GM19239 (cell line): ENCODE data around the gene RAB26.
A peak's percentile ranks its signal among the peaks of the same experiment; 100 is the strongest.
"Not testable (repeated sequence)": the region's sequence is repeated elsewhere in the genome, so short reads cannot be mapped to it uniquely, and the experiment has no call there.

Experiments
- DNase-seq: peaks from one replicate; pipeline ENCODE4 v3.0.0; 2011; ENCODE audit warnings: low spot score; ENCODE audit not compliant: insufficient read length
- FAIRE-seq: peaks from 2 replicates; lab custom pipeline; 2011; peaks lifted over from hg19 to GRCh38; lab: Jason Lieb, UNC

RAB26 gene

GRCh38 chr16:2190659-2191445, 42.4 kb downstream of the RAB26 start:
- DNase-seq (no peak), FAIRE-seq (no peak)

DNA sequence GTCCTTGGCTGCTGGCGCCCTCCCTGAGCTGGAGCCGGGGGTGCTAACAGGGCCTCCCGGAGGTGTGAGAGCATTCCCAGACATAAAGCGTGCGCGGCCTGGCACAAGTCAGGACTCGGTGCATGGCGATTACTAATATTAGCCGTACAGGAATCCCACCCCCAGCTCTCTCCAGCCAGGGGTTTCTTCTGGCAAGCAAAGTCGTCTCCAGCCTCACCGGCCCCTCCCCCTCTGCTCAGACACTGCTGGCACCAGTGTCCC, 43.0 kb downstream of the RAB26 start:
- FAIRE-seq = no peak
- DNase-seq = no peak

DNA sequence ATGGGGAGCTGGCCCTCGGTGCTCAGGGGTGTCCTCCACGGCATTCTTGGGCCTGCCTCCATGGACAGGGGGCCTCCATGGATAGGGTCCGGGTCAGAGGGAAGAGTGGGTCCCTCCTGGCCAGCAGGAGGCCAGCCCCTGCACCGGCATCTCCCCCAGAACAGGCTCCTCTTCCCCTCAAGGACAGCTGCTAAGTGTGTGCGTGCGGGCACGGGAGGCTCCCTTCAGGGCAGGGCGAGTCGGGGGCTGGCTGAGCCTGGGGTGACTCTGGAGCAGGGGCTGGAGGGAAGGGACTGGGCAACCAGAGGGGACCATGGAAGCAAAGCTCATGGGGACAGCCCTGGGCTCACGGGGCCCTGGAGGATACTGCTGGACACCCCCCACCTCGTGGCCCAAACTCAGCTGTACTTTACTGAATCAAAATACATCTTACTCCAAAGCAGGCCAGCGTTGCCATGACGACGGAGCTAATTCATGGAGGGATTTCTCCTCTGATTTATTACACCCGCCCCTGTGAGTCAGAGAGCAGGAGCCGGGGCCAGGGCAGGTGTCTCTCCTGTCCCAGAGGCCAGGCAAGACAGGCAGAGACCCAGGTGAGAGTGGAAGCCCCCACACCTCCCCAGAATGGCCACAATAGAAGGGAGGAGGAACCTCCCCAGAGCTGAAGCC, 45.9 kb downstream of the RAB26 start:
- no peak for FAIRE-seq
- DNase-seq = no peak

- no peak for FAIRE-seq
- DNase-seq = peak; percentile 85
Observed at GRCh38 chr16:2194852-2195321, 46.5 kb downstream of the RAB26 start.

DNA sequence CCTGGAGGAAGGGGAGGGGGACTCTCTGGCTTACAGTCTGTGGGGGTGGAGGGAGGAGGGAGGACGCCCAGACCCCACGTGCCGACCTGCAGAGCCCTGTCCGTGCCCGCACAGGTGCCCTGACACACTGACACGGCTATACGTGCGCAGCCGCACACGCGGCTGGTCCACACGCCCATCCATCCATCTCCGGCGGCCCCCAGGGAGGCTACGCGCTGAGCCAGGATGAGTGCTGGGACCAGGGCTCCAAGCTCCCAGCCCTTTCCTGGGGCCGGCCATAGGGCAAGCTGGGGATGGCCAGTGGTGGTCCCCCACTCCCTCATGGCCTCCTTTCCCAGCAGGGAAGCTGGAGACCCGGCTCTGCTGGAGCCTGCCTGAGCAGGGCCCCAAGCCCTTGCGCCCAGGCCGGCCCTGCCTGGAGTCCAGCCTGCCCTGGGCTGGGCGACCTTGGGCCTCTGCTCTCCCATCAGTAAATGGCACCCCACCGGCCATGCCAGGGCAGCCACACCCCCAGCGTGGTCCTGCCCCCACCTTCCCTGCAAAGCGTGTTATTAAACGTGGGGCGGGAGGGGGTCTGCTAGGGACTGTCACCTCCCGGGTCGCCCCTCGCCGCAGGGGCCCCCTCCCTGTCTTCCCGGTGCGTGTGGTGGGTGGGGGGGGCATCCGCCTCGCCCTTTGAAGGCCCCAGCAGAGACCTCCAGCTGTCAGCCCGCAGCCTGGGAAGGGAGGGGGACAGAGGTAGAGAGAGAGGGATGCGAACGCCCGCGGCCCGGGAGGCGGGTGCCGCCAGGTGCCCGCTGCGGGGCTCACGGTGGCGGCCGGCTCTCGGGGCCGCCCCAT, 47.1 kb downstream of the RAB26 start:
- DNase-seq (no peak), FAIRE-seq (no peak)

- FAIRE-seq (no peak), DNase-seq (no peak)
Observed at GRCh38 chr16:2196162-2196980, 47.9 kb downstream of the RAB26 start, which contains the start of gene CASKIN1. TSS of gene CASKIN1 (minus strand) at chr16:2196605. CDS start at chr16:2196432, 173 bp downstream.

- FAIRE-seq = no peak
- DNase-seq = no peak
Observed at GRCh38 chr16:2196981-2197511, 48.6 kb downstream of the RAB26 start.

GRCh38 chr16:2197765-2198164, 49.3 kb downstream of the RAB26 start:
- FAIRE-seq (no peak), DNase-seq (no peak)

DNA sequence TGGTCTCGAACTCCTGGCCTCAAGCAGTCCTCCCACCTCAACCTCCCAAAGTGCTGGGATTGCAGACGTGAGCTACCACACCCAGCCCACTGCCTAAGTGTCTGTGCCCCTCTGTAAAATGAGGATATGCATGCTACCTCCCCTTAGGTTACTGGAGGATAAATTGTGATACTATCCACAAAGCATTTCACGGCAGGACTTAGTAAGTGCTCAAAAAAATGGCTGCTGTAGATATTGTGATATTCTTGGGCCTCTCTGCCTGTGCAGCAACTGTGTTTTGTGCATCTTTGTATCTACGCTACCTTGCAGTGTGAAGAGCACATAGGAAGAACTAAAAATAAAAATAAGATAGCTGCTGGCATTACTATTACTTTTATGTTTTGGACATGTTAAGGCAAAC, 49.9 kb downstream of the RAB26 start:
- FAIRE-seq (no peak), DNase-seq (no peak)

DNA sequence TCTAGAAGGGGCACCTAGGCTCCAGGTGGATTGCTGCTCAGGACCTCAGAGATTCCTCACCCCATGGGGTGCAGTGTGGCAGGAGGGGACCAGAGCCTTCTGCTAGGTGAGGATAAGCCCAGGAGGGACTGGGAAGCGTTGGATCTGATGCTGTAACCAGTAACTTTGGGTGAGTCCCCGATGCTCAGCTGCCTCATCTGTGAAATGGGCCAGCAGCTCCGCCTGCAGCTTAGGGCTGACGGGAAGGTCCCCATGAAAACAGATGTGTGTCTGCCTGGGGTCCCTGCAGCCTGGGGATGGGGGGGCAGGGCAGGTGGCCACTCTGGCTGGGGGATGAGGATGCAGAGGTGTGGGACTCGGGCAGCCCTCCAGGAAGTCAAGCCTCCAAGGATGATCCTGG, 50.7 kb downstream of the RAB26 start:
- no peak for DNase-seq
- FAIRE-seq = no peak

DNA sequence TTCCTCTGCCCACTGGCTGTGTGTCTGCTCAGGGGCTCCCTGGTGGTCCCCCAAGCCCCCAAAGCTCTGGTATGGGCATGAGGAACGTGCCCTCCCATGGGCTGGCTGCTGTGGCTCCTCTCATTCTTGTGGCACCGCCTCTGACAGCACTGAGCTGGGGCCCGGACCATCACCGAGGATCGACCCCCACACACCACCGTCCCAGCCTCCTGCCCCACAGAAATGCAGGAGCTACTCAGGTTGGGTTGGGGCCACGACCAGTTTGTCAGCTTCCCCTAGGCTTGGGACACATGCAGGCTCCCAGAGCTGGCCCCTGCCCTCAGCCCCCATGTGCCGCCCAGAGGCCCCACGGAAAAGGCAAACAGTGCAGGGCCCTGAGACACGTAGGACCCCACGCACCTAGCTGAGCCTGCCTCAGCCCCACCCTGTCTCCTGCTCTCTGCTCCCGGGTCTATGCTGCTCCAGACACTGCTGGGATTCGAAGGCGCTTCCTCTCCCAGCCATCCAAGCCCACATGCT, 51.3 kb downstream of the RAB26 start:
- DNase-seq (no peak), FAIRE-seq (no peak)

DNA sequence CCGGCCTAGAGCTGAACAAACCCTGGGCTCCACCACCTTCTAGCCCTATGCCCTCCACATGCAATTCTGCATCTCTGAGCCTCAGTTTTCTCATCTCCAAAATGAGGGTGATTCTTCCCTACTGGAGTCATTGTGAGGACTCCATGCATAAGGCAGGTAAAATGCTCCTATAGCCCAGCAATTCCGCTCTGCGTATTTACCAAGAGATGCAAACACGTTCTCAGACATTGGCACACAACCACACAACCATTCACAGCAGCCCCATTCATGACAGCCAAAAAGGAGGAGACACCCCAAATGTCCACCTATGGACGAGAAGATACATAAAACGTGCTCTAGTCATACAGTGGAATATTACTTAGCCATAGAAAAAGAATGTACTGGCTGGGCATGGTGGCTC, 51.9 kb downstream of the RAB26 start:
- no peak for DNase-seq
- no peak for FAIRE-seq

DNA sequence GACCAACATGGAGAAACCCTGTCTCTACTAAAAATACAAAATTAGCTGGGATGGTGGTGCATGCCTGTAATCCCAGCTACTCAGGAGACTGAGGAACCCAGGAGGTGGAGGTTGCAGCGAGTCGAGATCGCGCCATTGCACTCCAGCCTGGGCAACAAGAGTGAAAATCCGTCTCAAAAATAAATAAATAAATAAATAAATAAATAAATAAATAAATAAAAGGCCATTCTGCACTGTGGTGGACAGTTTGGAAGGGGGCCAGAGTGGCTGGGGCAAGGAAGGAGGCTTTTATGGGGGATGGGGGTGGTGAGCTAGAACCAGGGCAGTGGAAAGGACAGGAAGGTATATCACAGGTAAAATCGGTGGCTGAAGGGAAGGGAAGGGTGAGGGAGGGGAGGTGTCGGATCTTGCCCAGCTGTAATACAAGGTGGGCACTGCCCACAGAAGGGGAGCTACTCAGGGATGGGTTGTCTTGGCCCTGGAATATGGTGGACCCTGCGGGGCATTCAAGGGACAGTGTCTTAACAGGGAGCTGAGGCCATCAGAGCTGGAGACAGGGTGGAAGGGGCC, 54.8 kb downstream of the RAB26 start:
- not testable (repeated sequence) for FAIRE-seq, DNase-seq
